Hepatocyte (in vitro differentiated cells): ENCODE data around the gene DBF4B. TPM values are rescaled to one million over a fixed set of nuclear protein-coding genes. Genes with fewer than 3 reads are reported as not detected.

ENCODE experiments used
- DNase-seq: peaks from one replicate; pipeline ENCODE4 v3.0.0-alpha.2; 2016; ENCODE audit warnings: low spot score
- H2AFZ ChIP-seq: fragments of 200-600 bp; sonication (generic); 2 replicates; pipeline ENCODE4 v1.6.0; 2016; ENCODE audit warnings: antibody characterized with exemption, mild to moderate bottlenecking
- H3K27ac ChIP-seq: fragments of 200-600 bp; sonication (generic); 2 replicates; pipeline ENCODE4 v1.5.1; 2016; ENCODE audit warnings: mild to moderate bottlenecking
- H3K27me3 ChIP-seq: fragments of 200-600 bp; sonication (generic); 2 replicates; pipeline ENCODE4 v1.6.1; 2016
- H3K36me3 ChIP-seq: fragments of 200-600 bp; sonication (generic); replicated peaks from 2 replicates; pipeline ENCODE4 v1.5.1; 2016; ENCODE audit warnings: low read depth; ENCODE audit not compliant: insufficient read depth
- H3K4me1 ChIP-seq: fragments of 200-600 bp; sonication (generic); 2 replicates; pipeline ENCODE4 v1.5.1; 2016; ENCODE audit warnings: mild to moderate bottlenecking, moderate library complexity; ENCODE audit not compliant: insufficient read depth
- H3K4me2 ChIP-seq: fragments of 200-600 bp; sonication (generic); 2 replicates; pipeline ENCODE4 v1.6.0; 2016
- H3K4me3 ChIP-seq: fragments of 200-600 bp; sonication (generic); 2 replicates; pipeline ENCODE4 v1.5.1; 2016; ENCODE audit warnings: mild to moderate bottlenecking
- H3K79me2 ChIP-seq: fragments of 200-600 bp; sonication (generic); 2 replicates; pipeline ENCODE4 v1.6.0; 2017; ENCODE audit warnings: mild to moderate bottlenecking
- H3K9me2 ChIP-seq: fragments of 200-600 bp; sonication (generic); replicated peaks from 2 replicates; pipeline ENCODE4 v1.6.0; 2017; ENCODE audit warnings: mild to moderate bottlenecking; ENCODE audit not compliant: insufficient read depth
- H3K9me3 ChIP-seq: fragments of 200-600 bp; sonication (generic); 2 replicates; pipeline ENCODE4 v1.5.1; 2016; ENCODE audit warnings: low read depth, mild to moderate bottlenecking
- H4K20me1 ChIP-seq: fragments of 200-600 bp; sonication (generic); 2 replicates; pipeline ENCODE4 v1.6.0; 2016; ENCODE audit warnings: mild to moderate bottlenecking; ENCODE audit not compliant: insufficient read depth, poor library complexity, severe bottlenecking
- EZH2 ChIP-seq: fragments of 200-600 bp; sonication (generic); IDR thresholded peaks from 2 replicates; pipeline ENCODE4 v1.6.1; 2016; ENCODE audit warnings: antibody characterized with exemption, mild to moderate bottlenecking, borderline replicate concordance
- EZH2phosphoT487 ChIP-seq: fragments of 200-600 bp; sonication (generic); IDR thresholded peaks from one replicate; pipeline ENCODE4 v1.6.1; 2018; ENCODE audit warnings: antibody characterized with exemption, mild to moderate bottlenecking, low read depth, moderate library complexity; ENCODE audit not compliant: unreplicated experiment, severe bottlenecking
- WGBS: methylation state at CpG from one replicate; pipeline ENCODE4 v1.1.6; 2016; ENCODE audit warnings: low lambda C conversion rate; ENCODE audit errors: missing lambda C conversion rate; 5-methylcytosine and 5-hydroxymethylcytosine counted together
- polyA plus RNA-seq: library from polyadenylated mRNA; unstranded; fragments of >200 nt; fragmentation: Nextera tagmentation; extraction: Ambion mirVana; gene quantifications from 2 replicates; pipeline ENCODE4 v1.2.1, GENCODE V29; 2016
- total RNA-seq: library from RNA; depleted of rRNA; stranded (reverse); fragments of >200 nt; gene quantifications from 2 replicates; pipeline ENCODE4 v1.2.3, GENCODE V29; 2014
- TF ChIP-seq, protein P1 (sequence below): fragments of 200-600 bp; sonication (generic); IDR thresholded peaks from 2 replicates; pipeline ENCODE4 v1.5.1; 2016; ENCODE audit warnings: antibody characterized with exemption, mild to moderate bottlenecking; ENCODE audit not compliant: poor library complexity

DBF4B gene
- total and polyA plus RNA-seq, 2 experiments from 2014 or later: 3.4 to 4.1 TPM

DNA sequence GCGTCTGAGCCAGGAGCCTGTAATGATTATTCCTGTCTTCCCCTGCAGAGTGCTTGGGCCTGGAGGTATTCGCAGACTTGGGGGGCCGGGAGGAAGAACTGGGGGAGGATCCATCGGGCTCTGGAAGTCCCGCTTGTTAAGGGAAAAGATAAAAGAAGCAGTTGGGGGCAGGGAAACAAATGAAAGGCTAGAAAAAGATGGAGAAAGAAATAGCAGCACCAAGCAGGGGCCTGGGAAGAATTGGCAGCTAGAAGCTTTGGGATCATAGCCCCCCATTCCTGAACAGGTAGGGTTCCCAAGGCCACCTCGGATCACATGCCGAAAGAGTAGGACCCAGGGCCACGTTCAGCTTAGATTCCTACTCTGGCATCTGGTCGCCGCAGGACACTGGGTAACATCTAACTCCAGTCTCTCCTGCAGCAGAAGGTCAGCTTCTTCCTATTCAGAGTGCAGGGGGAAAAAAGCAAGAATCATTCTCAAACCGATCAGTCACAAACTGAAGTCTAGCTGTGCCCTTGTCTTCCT, 73.9 kb downstream of the DBF4B start:
- H3K36me3 ChIP-seq: no peaks in the 10 kb centered on the region
- DNase-seq: no peak
- no peaks in the 10 kb centered on the region for H4K20me1 ChIP-seq
- H3K79me2 ChIP-seq: no peaks in the 10 kb centered on the region
- no peaks in the 10 kb centered on the region for H3K9me3 ChIP-seq
- no peaks in the 10 kb centered on the region for H3K9me2 ChIP-seq
- no peaks in the 10 kb centered on the region for H3K4me1 ChIP-seq
- H3K27ac ChIP-seq: no peak overlapping the region
- no peak for TF ChIP-seq EZH2
- TF ChIP-seq EZH2phosphoT487: no peak
- TF ChIP-seq, protein P1, sequence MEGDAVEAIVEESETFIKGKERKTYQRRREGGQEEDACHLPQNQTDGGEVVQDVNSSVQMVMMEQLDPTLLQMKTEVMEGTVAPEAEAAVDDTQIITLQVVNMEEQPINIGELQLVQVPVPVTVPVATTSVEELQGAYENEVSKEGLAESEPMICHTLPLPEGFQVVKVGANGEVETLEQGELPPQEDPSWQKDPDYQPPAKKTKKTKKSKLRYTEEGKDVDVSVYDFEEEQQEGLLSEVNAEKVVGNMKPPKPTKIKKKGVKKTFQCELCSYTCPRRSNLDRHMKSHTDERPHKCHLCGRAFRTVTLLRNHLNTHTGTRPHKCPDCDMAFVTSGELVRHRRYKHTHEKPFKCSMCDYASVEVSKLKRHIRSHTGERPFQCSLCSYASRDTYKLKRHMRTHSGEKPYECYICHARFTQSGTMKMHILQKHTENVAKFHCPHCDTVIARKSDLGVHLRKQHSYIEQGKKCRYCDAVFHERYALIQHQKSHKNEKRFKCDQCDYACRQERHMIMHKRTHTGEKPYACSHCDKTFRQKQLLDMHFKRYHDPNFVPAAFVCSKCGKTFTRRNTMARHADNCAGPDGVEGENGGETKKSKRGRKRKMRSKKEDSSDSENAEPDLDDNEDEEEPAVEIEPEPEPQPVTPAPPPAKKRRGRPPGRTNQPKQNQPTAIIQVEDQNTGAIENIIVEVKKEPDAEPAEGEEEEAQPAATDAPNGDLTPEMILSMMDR: no peak
- 64% methylated on average over 11 of the region's 11 CpGs for WGBS
- H3K27me3 ChIP-seq: no peaks in the 10 kb centered on the region
- no peak overlapping the region for H2AFZ ChIP-seq
- H3K4me2 ChIP-seq: no peak overlapping the region
- H3K4me3 ChIP-seq: no peak overlapping the region

DNA sequence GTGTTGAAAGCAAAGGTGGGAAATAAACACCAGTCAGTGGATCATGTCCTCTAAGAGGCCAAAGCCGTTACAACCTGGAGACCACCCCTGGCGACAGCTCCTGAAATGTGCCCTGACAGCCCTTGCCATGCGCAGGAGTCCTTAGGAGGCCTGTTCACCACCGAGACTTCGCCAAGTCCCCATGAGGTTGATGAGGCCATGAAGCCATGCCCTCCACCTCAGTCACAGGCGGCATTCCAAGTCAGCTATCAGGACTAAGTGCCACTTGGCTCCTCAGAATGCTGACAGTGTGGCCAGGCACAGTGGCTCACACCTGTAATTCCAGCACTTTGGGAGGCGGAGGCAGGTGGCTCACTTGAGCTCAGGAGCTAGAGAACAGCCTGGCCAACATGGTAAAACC, 77.5 kb downstream of the DBF4B start:
- H3K27ac ChIP-seq: no peak overlapping the region

DNA sequence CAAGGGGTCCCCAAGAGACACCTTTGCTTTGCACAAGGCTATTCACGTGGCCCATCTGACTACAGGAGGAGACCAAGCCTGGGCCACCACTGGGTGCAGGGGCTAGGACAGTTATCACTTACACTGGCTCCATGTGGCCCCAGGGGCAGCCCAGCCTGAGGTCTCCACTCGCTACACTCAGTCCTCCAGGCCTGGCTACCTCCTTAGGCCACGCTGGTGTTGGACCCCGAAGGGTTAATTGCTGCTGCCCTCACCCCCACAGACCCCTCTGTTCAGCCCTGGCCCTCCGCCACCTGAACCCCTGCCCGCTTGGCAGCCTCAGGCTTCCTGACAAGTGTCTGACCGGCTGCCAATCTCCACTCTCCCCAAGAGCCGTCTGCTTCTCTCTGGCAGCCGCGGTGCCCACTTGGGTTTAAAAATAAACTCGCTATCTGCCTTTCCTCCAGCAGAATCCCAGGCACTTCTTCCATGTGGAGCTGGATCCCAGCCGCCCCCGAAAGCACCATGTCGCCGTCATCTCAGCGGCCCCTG, 78.2 kb downstream of the DBF4B start:
- H3K36me3 ChIP-seq: no peaks in the 10 kb centered on the region
- H4K20me1 ChIP-seq: no peaks in the 10 kb centered on the region
- no peak overlapping the region for H2AFZ ChIP-seq
- H3K4me3 ChIP-seq: no peak overlapping the region
- no peaks in the 10 kb centered on the region for H3K4me1 ChIP-seq
- no peaks in the 10 kb centered on the region for H3K9me2 ChIP-seq
- no peak for TF ChIP-seq EZH2phosphoT487
- TF ChIP-seq, protein P1: no peak
- no peak for TF ChIP-seq EZH2
- no peaks in the 10 kb centered on the region for H3K79me2 ChIP-seq
- WGBS: 84% methylated on average over 16 of the region's 16 CpGs
- H3K9me3 ChIP-seq: no peaks in the 10 kb centered on the region
- H3K4me2 ChIP-seq: no peak overlapping the region
- no peak for DNase-seq
- H3K27me3 ChIP-seq: no peaks in the 10 kb centered on the region
- no peak overlapping the region for H3K27ac ChIP-seq

More for the DNA sequence above, 77.5 kb downstream of the DBF4B start:
- no peak for DNase-seq
- no peaks in the 10 kb centered on the region for H3K9me2 ChIP-seq
- H4K20me1 ChIP-seq: no peaks in the 10 kb centered on the region
- H3K27me3 ChIP-seq: no peaks in the 10 kb centered on the region
- H3K4me1 ChIP-seq: no peaks in the 10 kb centered on the region
- H3K9me3 ChIP-seq: no peaks in the 10 kb centered on the region
- no peaks in the 10 kb centered on the region for H3K36me3 ChIP-seq
- TF ChIP-seq EZH2 (no peak), EZH2phosphoT487 (no peak)
- TF ChIP-seq, protein P1: no peak
- H2AFZ ChIP-seq: no peak overlapping the region
- H3K79me2 ChIP-seq: no peaks in the 10 kb centered on the region
- H3K4me3 ChIP-seq: no peak overlapping the region
- H3K4me2 ChIP-seq: no peak overlapping the region
- 95% methylated on average over 7 of the region's 7 CpGs for WGBS
